HEK293T (cell line): Measurements from ENCODE around the gene TMCO4.

Experiments
- CTCF ChIA-PET: fragments of 350-600 bp; formaldehyde crosslinking; extraction: SDS; loops from one replicate; lab custom pipeline; 2021; ENCODE audit warnings: antibody characterized with exemption, inconsistent platforms; lab: Yijun Ruan, JAX
- POLR2A ChIA-PET: fragments of 350-600 bp; formaldehyde crosslinking; extraction: SDS; loops from one replicate; lab custom pipeline; 2020; ENCODE audit warnings: antibody characterized with exemption, inconsistent platforms; lab: Yijun Ruan, JAX
- DNase-seq: peaks from one replicate; pipeline ENCODE4 v3.0.0; 2012; ENCODE audit warnings: mixed read lengths; ENCODE audit errors: extremely low spot score
- ARNT ChIP-seq: fragments of 450-650 bp; IDR thresholded peaks from 2 replicates; pipeline ENCODE4 v1.6.1; 2017; ENCODE audit warnings: mild to moderate bottlenecking
- BHLHE40 ChIP-seq: fragments of 450-650 bp; IDR thresholded peaks from 2 replicates; pipeline ENCODE4 v1.6.1; 2016; ENCODE audit warnings: mild to moderate bottlenecking, moderate library complexity, borderline replicate concordance
- CTBP1 ChIP-seq: fragments of 450-650 bp; IDR thresholded peaks from 2 replicates; pipeline ENCODE4 v1.6.1; 2016; ENCODE audit warnings: borderline replicate concordance
- ELF4 ChIP-seq: fragments of 450-650 bp; IDR thresholded peaks from 2 replicates; pipeline ENCODE4 v1.6.1; 2017; ENCODE audit warnings: antibody characterized with exemption
- FOXA1 ChIP-seq: fragments of 450-650 bp; IDR thresholded peaks from 2 replicates; pipeline ENCODE4 v1.6.1; 2016; ENCODE audit warnings: mild to moderate bottlenecking
- FOXK2 ChIP-seq: fragments of 450-650 bp; IDR thresholded peaks from 2 replicates; pipeline ENCODE4 v1.6.1; 2016; ENCODE audit warnings: mild to moderate bottlenecking
- FOXM1 ChIP-seq: fragments of 450-650 bp; IDR thresholded peaks from 2 replicates; pipeline ENCODE4 v1.6.1; 2017; ENCODE audit warnings: mild to moderate bottlenecking, borderline replicate concordance
- HDGF ChIP-seq: fragments of 450-650 bp; IDR thresholded peaks from 2 replicates; pipeline ENCODE4 v1.6.1; 2017; ENCODE audit warnings: antibody characterized with exemption, borderline replicate concordance
- L3MBTL2 ChIP-seq: fragments of 450-650 bp; conservative IDR thresholded peaks from 2 replicates; pipeline ENCODE4 v1.6.1; 2016; ENCODE audit warnings: mild to moderate bottlenecking
- LEF1 ChIP-seq: fragments of 450-650 bp; IDR thresholded peaks from 2 replicates; pipeline ENCODE4 v1.6.1; 2017; ENCODE audit warnings: mild to moderate bottlenecking, borderline replicate concordance
- NFRKB ChIP-seq: fragments of 450-650 bp; IDR thresholded peaks from 2 replicates; pipeline ENCODE4 v1.6.1; 2016; ENCODE audit warnings: mild to moderate bottlenecking, moderate library complexity
- PKNOX1 ChIP-seq: fragments of 450-650 bp; IDR thresholded peaks from 2 replicates; pipeline ENCODE4 v1.6.1; 2016
- SP1 ChIP-seq: fragments of 450-650 bp; IDR thresholded peaks from 2 replicates; pipeline ENCODE4 v1.6.1; 2017
- SUZ12 ChIP-seq: fragments of 450-650 bp; IDR thresholded peaks from 2 replicates; pipeline ENCODE4 v1.6.1; 2016; ENCODE audit warnings: mild to moderate bottlenecking
- TARDBP ChIP-seq: fragments of 450-650 bp; IDR thresholded peaks from 2 replicates; pipeline ENCODE4 v1.6.1; 2016
- ZNF384 ChIP-seq: fragments of 450-650 bp; IDR thresholded peaks from 2 replicates; pipeline ENCODE4 v1.6.1; 2016

TMCO4 gene

GRCh38 chr1:19743180-19743579, 56.5 kb downstream of the TMCO4 start:
- no peak for TF ChIP-seq PKNOX1
- TF ChIP-seq CTBP1, result no peak
- TF ChIP-seq FOXK2, result no peak
- TF ChIP-seq FOXA1, result no peak
- no peak for TF ChIP-seq SUZ12
- TF ChIP-seq ELF4, result no peak
- no peak for TF ChIP-seq FOXM1
- no peak for TF ChIP-seq ARNT
- no peak for TF ChIP-seq TARDBP
- TF ChIP-seq SP1, result no peak
- no peak for TF ChIP-seq HDGF
- no peak for TF ChIP-seq L3MBTL2
- TF ChIP-seq BHLHE40, result no peak
- no peak for TF ChIP-seq NFRKB
- TF ChIP-seq ZNF384, result no peak
- no peak for TF ChIP-seq LEF1
- ChIA-PET POLR2A (no interaction called here), CTCF (interaction anchor here (0.6 kb wide), 1 partner anchor 25 kb away, joined by 3 read pairs; no protein-coding TSS in a partner anchor)
- DNase-seq, result no peak

GRCh38 chr1:19739628-19740027, 60.1 kb downstream of the TMCO4 start:
- ChIA-PET CTCF (no interaction called here), POLR2A (no interaction called here)
- DNase-seq, result no peak
- TF ChIP-seq NFRKB (no peak), SP1 (no peak), TARDBP (no peak), CTBP1 (no peak), L3MBTL2 (no peak), LEF1 (no peak), FOXK2 (no peak), PKNOX1 (no peak), ZNF384 (no peak), HDGF (no peak), SUZ12 (no peak), ARNT (no peak), FOXA1 (no peak), BHLHE40 (no peak), ELF4 (no peak), FOXM1 (no peak)

- CTCF ChIA-PET, result no interaction called here
- POLR2A ChIA-PET, result no interaction called here
- TF ChIP-seq SUZ12, result no peak
- TF ChIP-seq HDGF, result no peak
- TF ChIP-seq PKNOX1, result no peak
- TF ChIP-seq ELF4, result no peak
- TF ChIP-seq FOXK2, result no peak
- TF ChIP-seq CTBP1, result no peak
- TF ChIP-seq L3MBTL2, result no peak
- TF ChIP-seq ZNF384, result no peak
- TF ChIP-seq ARNT, result no peak
- TF ChIP-seq NFRKB, result no peak
- TF ChIP-seq TARDBP, result no peak
- TF ChIP-seq FOXA1, result no peak
- TF ChIP-seq FOXM1, result no peak
- no peak for TF ChIP-seq BHLHE40
- no peak for TF ChIP-seq SP1
- no peak for TF ChIP-seq LEF1
- no peak for DNase-seq
These were observed 61.0 kb downstream of the TMCO4 start for GRCh38 chr1:19738669-19739068.

- ChIA-PET CTCF (interaction anchor here (0.6 kb wide), 1 partner anchor 77 kb away, joined by 3 read pairs; the partner anchor contains the start of gene RNF186), POLR2A (no interaction called here)
- no peak for DNase-seq
- no peak for TF ChIP-seq HDGF
- TF ChIP-seq FOXA1, result no peak
- TF ChIP-seq FOXM1, result no peak
- TF ChIP-seq PKNOX1, result no peak
- TF ChIP-seq ELF4, result no peak
- no peak for TF ChIP-seq BHLHE40
- TF ChIP-seq SP1, result no peak
- no peak for TF ChIP-seq CTBP1
- no peak for TF ChIP-seq FOXK2
These were observed 61.6 kb downstream of the TMCO4 start for GRCh38 chr1:19738076-19738475.

- no peak for DNase-seq
- ChIA-PET POLR2A (no interaction called here), CTCF (interaction anchor here (0.6 kb wide), 1 partner anchor 78 kb away, joined by 3 read pairs; the partner anchor contains the start of gene RNF186)
- TF ChIP-seq CTBP1, result no peak
- TF ChIP-seq HDGF, result no peak
- no peak for TF ChIP-seq FOXK2
- no peak for TF ChIP-seq ZNF384
- TF ChIP-seq L3MBTL2, result no peak
- TF ChIP-seq PKNOX1, result no peak
- no peak for TF ChIP-seq FOXA1
- no peak for TF ChIP-seq SUZ12
- TF ChIP-seq BHLHE40, result no peak
- TF ChIP-seq FOXM1, result no peak
- no peak for TF ChIP-seq TARDBP
- TF ChIP-seq LEF1, result no peak
- TF ChIP-seq ARNT, result no peak
- TF ChIP-seq NFRKB, result no peak
- TF ChIP-seq SP1, result no peak
These were observed 62.5 kb downstream of the TMCO4 start for GRCh38 chr1:19737104-19737825.
